Bone marrow (tissue), 2 donors: Measurements from ENCODE around the gene ZFYVE21.
A peak's percentile ranks its signal among the peaks of the same experiment; 100 is the strongest.

Experiments
- DNase-seq, 2 donors: peaks; one replicate each; lab custom pipeline; 2025; lab: John Stamatoyannopoulos, UW

ZFYVE21 gene

GRCh38 chr14:103737432-103738045 lies 21.9 kb downstream of the ZFYVE21 start:
- DNase-seq = no peak

- DNase-seq = no peak
Observed at GRCh38 chr14:103738166-103738565, 22.6 kb downstream of the ZFYVE21 start.

DNA sequence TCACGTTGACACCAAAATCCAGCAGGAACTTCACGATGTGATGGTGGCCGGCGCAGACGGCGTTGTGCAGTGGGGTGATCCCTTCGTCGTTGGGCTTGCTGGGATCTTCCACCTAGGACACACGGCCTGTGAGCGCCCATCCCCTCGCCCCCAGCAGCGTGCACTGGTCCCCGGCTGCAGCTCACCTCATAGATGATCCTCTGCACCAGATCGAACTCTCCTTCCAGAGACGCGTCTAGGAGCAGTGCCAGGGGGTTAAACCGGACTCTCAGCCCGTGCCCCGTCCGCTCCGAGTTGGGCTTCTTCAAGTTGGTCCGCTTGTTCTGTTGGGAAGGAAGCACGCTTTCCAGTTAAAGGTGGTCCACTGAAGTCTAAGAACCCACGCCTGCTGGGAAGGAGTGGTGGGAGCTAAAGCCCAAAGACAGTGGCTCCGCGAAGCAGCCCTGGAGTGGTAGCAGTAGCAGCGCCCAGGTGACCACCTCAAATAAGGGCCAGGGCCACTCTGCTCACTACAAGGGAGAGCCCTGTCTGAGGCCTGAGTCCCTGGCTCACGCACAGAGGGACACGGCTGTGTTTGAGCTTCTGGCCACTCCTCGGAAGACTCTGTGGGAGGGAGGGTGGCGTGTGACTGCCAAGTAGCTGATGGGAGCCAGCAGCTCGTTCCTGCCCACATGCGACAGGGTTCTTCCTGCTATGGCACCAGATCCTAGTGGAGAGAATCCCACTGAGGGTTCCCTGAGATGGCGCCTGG lies 23.3 kb downstream of the ZFYVE21 start:
- no peak for DNase-seq

- DNase-seq = no peak
Observed at GRCh38 chr14:103739466-103739792, 23.8 kb downstream of the ZFYVE21 start.

- no peak for DNase-seq
Observed at GRCh38 chr14:103739793-103740501, 24.3 kb downstream of the ZFYVE21 start.

DNA sequence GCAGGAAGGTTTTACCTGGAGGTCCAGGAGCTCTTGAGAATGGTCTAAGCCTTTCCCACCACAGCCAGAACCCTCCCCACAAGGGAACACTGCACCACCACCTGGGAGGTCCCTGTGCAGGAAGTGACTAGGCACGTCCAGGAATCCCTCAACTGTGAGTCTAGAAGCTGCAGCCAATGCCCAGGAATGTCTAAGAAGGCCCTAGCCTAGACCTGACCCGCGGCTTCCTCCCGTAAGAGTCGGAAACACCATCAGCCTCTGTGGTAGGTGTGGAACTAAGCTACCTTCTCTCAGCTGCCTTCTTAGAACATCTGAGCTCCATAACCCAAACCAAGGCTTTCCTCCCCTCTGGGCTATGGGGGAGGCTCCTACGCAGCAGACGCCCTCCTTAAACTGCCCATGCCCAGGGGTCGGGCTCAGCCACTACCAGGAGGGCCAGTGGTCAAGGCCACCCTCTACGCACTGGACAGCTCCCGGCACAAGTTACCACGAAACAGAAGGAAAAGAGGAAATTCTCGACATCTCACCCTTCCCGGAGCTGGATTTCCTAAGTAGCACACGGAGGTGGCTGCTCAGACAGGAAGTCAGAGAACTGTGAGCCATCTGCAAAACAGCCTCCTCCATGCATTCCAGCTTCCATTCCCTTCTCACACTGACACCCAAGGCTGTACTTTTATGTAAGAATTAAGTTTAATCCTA lies 25.5 kb downstream of the ZFYVE21 start:
- DNase-seq = no peak

GRCh38 chr14:103741876-103742275 lies 26.3 kb downstream of the ZFYVE21 start:
- no peak for DNase-seq

DNA sequence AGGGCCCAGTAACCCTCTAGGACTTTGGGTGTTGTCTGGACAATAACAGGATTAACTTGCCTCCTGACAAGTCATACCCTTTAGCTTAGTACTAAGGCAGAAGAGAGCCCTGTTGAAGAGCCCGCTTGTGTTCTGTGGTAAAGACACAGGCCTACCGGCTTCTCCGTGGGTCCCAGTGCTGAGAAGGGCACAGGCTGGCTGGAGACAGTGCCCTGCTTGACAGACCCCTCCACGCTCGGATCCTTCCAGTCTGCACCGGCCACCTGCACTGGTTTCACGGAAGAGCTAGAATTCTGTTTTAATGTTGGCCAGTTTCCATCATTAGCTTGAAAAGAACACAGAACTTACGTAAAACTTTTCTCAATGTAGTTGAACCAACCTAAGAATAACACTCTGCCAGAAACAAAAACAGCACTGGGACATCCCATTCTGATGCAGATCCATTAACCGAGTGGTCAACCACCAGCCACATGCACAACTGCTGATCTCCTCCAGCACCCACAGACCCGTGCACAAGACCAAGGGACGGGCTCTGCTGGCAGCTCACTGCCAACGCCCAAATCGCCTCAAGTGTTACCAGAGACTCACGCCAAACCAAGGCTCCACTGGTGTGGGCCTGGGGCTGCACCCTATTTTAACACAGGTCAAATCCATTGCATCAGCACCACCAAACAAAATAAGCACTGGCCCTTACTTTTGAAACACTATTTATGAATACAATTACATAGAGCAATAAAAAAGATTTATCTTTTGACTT lies 27.1 kb downstream of the ZFYVE21 start:
- DNase-seq = no peak

DNA sequence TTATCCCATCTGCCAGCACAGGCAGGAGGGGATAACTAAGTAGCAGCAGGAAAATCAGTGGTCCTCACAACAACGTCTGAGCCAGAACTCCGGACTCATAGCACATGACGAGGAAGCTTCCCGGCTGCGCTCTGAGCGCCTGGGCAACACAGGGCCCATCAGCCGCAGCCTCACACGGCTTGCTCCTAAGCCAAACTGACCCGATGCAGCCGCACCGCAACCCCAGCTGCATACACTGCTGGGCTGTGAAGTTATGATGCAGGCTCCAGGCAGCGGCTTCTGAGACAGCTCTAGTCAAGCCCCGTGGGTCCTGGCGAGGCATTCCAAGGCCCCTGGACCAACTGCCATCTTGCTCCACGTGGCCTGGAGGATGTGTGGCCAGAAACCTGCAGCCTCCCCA lies 28.1 kb downstream of the ZFYVE21 start:
- DNase-seq = no peak

- DNase-seq = no peak
Observed at GRCh38 chr14:103744621-103745395, 29.2 kb downstream of the ZFYVE21 start.

DNA sequence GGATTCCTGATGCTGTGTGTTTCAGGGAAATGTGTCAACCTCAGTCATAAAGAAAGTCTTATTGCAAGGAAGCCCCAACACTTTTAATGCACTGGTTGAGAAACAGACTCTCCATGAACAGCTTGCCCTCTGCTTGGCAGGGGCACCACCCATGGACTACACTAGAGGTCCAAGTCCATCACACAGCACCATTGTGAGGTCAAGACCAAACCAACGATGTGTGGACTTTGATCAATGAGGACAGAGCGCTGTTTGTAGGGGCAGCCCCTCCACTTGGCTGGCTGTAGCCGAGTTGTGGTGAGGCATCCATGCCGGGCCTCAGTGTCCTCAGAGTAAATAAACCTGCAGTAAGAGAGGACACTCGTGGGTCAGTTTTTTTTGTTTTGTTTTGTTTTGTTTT lies 29.8 kb downstream of the ZFYVE21 start:
- no peak for DNase-seq

DNA sequence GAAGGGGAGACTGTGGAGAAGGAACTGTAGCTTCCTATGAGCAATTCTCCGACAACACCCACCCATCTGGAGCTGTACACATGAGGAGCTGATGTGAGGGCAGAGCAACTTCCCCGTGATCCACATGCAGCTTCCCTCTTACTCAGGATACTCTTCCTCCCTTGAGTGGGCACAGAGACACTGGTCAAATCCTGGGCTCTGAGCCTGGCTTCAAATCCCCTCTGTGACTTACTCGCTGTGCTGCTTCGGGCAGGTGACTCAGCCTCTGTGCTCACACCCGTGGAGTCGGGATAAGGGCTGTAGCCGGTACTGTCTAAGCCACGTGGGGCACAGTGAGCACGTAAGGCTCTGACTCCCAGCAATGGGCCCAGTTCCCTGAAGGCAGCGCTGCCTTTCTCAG lies 31.1 kb downstream of the ZFYVE21 start:
- DNase-seq = no peak

GRCh38 chr14:103748534-103748857 lies 32.9 kb downstream of the ZFYVE21 start:
- DNase-seq = no peak

- DNase-seq = peak in 1 of 2 donors; percentile 47
Observed at GRCh38 chr14:103749452-103749851, 33.8 kb downstream of the ZFYVE21 start.

GRCh38 chr14:103749860-103750259 lies 34.2 kb downstream of the ZFYVE21 start:
- no peak for DNase-seq

- no peak for DNase-seq
Observed at GRCh38 chr14:103753774-103754173, 38.2 kb downstream of the ZFYVE21 start.

GRCh38 chr14:103755060-103755459 lies 39.5 kb downstream of the ZFYVE21 start:
- DNase-seq = no peak

DNA sequence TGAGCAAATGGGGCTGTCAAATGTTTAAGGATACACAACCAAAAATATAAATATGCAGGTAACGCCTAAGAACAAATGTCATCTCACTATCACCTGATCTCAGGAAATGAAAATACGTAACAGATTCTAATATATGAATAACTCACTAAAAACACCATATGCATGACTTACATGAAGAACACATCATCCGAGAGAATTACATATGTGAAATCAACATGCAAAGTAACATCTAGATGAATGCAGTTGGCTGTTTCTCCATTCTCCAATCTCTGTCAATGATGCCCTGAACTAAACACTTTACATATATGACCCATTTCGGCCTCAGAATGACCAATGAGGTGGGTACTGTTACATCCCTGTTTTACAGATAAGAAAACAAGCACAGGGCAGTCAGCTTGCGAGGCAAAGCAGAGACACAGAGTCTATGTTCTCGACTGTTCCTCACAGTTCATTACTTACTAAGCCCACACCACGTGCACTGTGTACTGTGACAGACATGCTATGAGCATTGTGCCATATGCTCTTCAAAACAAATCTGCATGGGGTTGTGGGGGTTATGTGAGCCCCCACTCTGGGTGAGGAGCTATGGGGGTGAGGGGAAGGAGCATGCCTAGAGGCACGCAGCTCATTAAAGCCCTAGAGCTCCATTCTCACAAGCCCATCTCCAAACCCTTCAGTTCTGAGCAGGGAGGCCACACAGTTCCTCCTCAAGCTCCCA lies 42.6 kb downstream of the ZFYVE21 start:
- DNase-seq = no peak

GRCh38 chr14:103762036-103762435 lies 46.4 kb downstream of the ZFYVE21 start:
- no peak for DNase-seq

- DNase-seq = no peak
Observed at GRCh38 chr14:103762541-103762940, 46.9 kb downstream of the ZFYVE21 start.
